Keratinocyte (primary cell): ENCODE measurements around the gene STMN3. TPM values are rescaled to one million over a fixed set of nuclear protein-coding genes. Genes with fewer than 3 reads are reported as not detected.
"Not testable (repeated sequence)": the region's sequence is repeated elsewhere in the genome, so short reads cannot be mapped to it uniquely, and the experiment has no call there.

Source experiments
- DNase-seq: peaks from one replicate; pipeline ENCODE4 v3.0.0-alpha.2; 2011; ENCODE audit warnings: low read depth, missing footprints, low spot score
- FAIRE-seq: peaks from 2 replicates; lab custom pipeline; 2011; peaks lifted over from hg19 to GRCh38; lab: Jason Lieb, UNC
- H2AFZ ChIP-seq: 2 replicates; pipeline ENCODE4 v1.6.0; 2012; ENCODE audit warnings: low read length, control low read depth, inconsistent platforms; ENCODE audit not compliant: control insufficient read depth
- H3K27ac ChIP-seq: 2 replicates; pipeline ENCODE4 v1.5.1; 2011; ENCODE audit warnings: low read length; ENCODE audit not compliant: control insufficient read depth, insufficient read depth
- H3K27me3 ChIP-seq: 3 replicates; pipeline ENCODE4 v1.6.0; 2011; ENCODE audit warnings: low read length; ENCODE audit not compliant: control insufficient read depth, insufficient read depth; ENCODE audit errors: extremely low read depth
- H3K36me3 ChIP-seq, 2 experiments: 2 replicates in 1 of 2; 3 replicates in 1 of 2; pipeline ENCODE4 v1.5.1; 2011; ENCODE audit warnings: low read length in 2 of 2, mild to moderate bottlenecking in 1 of 2; ENCODE audit not compliant: control insufficient read depth in 2 of 2, insufficient read depth in 2 of 2; ENCODE audit errors: extremely low read depth in 1 of 2
- H3K4me1 ChIP-seq: 3 replicates; pipeline ENCODE4 v1.5.1; 2011; ENCODE audit warnings: low read length; ENCODE audit not compliant: control insufficient read depth, insufficient read depth; ENCODE audit errors: extremely low read depth
- H3K4me2 ChIP-seq: 3 replicates; pipeline ENCODE4 v1.6.0; 2011; ENCODE audit warnings: low read depth, low read length; ENCODE audit not compliant: control insufficient read depth, insufficient read depth; ENCODE audit errors: extremely low read depth
- H3K4me3 ChIP-seq, 3 experiments: fragments of 200-600 bp in 1 of 3; sonication (generic) in 1 of 3; 2 replicates in 2 of 3; 3 replicates in 1 of 3; pipeline ENCODE4 v1.5.1; 2011 to 2016; ENCODE audit warnings: low read length in 3 of 3, mild to moderate bottlenecking in 3 of 3, control low read depth in 2 of 3, inconsistent platforms in 1 of 3, low read depth in 1 of 3, mixed read lengths in 1 of 3, mixed run types in 1 of 3, moderate library complexity in 1 of 3; ENCODE audit not compliant: control insufficient read depth in 2 of 3, insufficient read depth in 2 of 3; ENCODE audit errors: extremely low read depth in 1 of 3
- H3K79me2 ChIP-seq: 2 replicates; pipeline ENCODE4 v1.6.0; 2012; ENCODE audit warnings: low read length; ENCODE audit not compliant: control insufficient read depth, insufficient read depth
- H3K9ac ChIP-seq: 3 replicates; pipeline ENCODE4 v1.6.0; 2011; ENCODE audit warnings: low read length; ENCODE audit not compliant: control insufficient read depth, insufficient read depth; ENCODE audit errors: extremely low read depth
- H3K9me1 ChIP-seq: 3 replicates; pipeline ENCODE4 v1.6.0; 2011; ENCODE audit warnings: low read length; ENCODE audit not compliant: control insufficient read depth, insufficient read depth; ENCODE audit errors: extremely low read depth
- H3K9me3 ChIP-seq: 2 replicates; pipeline ENCODE4 v1.5.1; 2012; ENCODE audit warnings: low read depth, low read length; ENCODE audit not compliant: control insufficient read depth
- H4K20me1 ChIP-seq: 3 replicates; pipeline ENCODE4 v1.6.0; 2011; ENCODE audit warnings: low read length; ENCODE audit not compliant: control insufficient read depth, insufficient read depth; ENCODE audit errors: extremely low read depth
- EZH2 ChIP-seq: IDR thresholded peaks from one replicate; pipeline ENCODE4 v1.6.1; 2012; ENCODE audit warnings: inconsistent platforms, mild to moderate bottlenecking, low read length, moderate library complexity
- dilution Hi-C: fragments of 300-500 bp; cut with MboI; formaldehyde crosslinking; loops from one replicate; pipeline ENCODE4 v1.7.0; 2020; ENCODE audit warnings: low sequenced_read_pairs; ENCODE audit not compliant: extremely low pct_ligation_motif_present
- polyA plus RNA-seq, 5 experiments: library from polyadenylated mRNA; depleted of rRNA in 3 of 5; stranded (reverse) in 3 of 5; stranded (forward) in 1 of 5; unstranded in 1 of 5; fragments of >200 nt; gene quantifications; 1 replicate in 1 of 5; 2 replicates in 3 of 5; 3 replicates in 1 of 5; pipeline versions ENCODE4 v1.2.1 to v1.2.3, GENCODE V29; 2011 to 2012; ENCODE audit warnings: missing spikeins in 2 of 5, low read depth in 1 of 5, low replicate concordance in 1 of 5
- TF ChIP-seq, protein P1 (sequence below), 3 experiments: IDR thresholded peaks in 1 of 3; conservative IDR thresholded peaks in 1 of 3; optimal IDR thresholded peaks in 1 of 3; 2 replicates in 2 of 3; 3 replicates in 1 of 3; pipeline versions ENCODE3 to v1.5.1; 2011; ENCODE audit warnings: low read length in 3 of 3, mild to moderate bottlenecking in 3 of 3, moderate library complexity in 2 of 3, control low read depth in 1 of 3, inconsistent platforms in 1 of 3; ENCODE audit not compliant: insufficient read depth in 2 of 3; ENCODE audit errors: extremely low read depth in 1 of 3

The STMN3 gene
- polyA plus RNA-seq, 1 donor (not counting 4 experiments of a cell fraction or from before 2014, with no cell fraction given): 12.0 TPM

DNA sequence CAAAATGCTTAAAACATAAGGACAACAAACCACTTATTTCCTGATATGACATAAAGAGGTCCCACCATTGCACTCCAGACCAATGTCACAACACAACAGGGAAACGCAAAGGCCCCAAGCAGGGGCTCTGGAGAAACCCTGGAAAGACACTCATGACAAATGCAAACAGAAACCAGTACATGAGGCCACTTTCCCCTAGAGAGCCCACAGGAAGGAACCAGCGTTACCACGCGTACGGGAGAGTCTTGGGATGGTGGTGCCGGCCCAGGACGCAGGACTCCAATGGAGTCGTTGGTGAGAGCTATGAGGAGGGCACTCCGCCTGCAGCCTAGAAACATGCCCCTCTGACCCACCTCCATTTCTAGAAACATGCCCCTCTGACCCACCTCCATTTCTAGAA is 46.5 kb downstream of the STMN3 start:
- dilution Hi-C loops: no loop called here
- H2AFZ ChIP-seq: no peak overlapping the region
- H3K9ac ChIP-seq: no peak overlapping the region

DNA sequence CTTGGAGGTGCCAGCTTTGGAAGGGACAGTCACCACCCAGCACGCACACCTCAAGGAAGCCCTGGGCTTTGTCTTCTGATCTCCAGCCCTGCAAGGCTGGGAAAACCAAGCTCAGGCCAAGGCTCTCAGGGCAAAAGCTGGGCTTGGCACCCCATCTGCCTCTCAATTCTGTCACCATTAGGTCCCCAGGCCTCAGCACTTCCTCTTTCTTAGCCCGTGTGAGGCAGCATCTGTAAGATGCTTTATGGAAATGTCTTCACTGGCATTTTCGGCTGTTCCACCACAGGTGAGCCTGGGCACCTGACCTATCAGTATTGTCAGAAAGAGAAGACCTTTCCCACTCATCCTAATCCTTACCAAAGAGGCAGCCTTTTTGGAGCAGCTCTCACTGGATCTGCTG is 50.9 kb downstream of the STMN3 start:
- TF ChIP-seq EZH2: no peak
- TF ChIP-seq, protein P1, sequence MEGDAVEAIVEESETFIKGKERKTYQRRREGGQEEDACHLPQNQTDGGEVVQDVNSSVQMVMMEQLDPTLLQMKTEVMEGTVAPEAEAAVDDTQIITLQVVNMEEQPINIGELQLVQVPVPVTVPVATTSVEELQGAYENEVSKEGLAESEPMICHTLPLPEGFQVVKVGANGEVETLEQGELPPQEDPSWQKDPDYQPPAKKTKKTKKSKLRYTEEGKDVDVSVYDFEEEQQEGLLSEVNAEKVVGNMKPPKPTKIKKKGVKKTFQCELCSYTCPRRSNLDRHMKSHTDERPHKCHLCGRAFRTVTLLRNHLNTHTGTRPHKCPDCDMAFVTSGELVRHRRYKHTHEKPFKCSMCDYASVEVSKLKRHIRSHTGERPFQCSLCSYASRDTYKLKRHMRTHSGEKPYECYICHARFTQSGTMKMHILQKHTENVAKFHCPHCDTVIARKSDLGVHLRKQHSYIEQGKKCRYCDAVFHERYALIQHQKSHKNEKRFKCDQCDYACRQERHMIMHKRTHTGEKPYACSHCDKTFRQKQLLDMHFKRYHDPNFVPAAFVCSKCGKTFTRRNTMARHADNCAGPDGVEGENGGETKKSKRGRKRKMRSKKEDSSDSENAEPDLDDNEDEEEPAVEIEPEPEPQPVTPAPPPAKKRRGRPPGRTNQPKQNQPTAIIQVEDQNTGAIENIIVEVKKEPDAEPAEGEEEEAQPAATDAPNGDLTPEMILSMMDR (optimal IDR thresholded peaks at IDR 0.05 in 1 of 3, IDR thresholded peaks at IDR 0.05 in 1 of 3, conservative IDR thresholded peaks at IDR 0.05 in 1 of 3; ENCODE audit: extremely low read depth in 1 of 3, insufficient read depth in 2 of 3, low read length in 3 of 3): no peak
- Histone ChIP-seq H3K4me1 (no peaks in the 10 kb centered on the region), H4K20me1 (no peaks in the 10 kb centered on the region), H3K79me2 (peaks cover 3% of the 10 kb centered on the region), H3K27ac (no peak overlapping the region), H3K4me2 (no peak overlapping the region), H3K36me3 (peaks cover 18 to 21% of the 10 kb centered on the region in 2 experiments), H2AFZ (no peak overlapping the region), H3K4me3 (no peak overlapping the region), H3K9ac (no peak overlapping the region), H3K9me3 (no peaks in the 10 kb centered on the region), H3K27me3 (no peaks in the 10 kb centered on the region), H3K9me1 (no peaks in the 10 kb centered on the region)
- no peak for FAIRE-seq
- no peak for DNase-seq
- dilution Hi-C loops: no loop called here

More for the DNA sequence above, 46.5 kb downstream of the STMN3 start:
- DNase-seq (no peak), FAIRE-seq (no peak)
- Histone ChIP-seq H3K9me3 (no peaks in the 10 kb centered on the region), H3K4me3 (no peak overlapping the region), H4K20me1 (no peaks in the 10 kb centered on the region), H3K4me2 (no peak overlapping the region), H3K9me1 (no peaks in the 10 kb centered on the region), H3K36me3 (peaks cover 5 to 13% of the 10 kb centered on the region in 2 experiments), H3K79me2 (peaks cover 9% of the 10 kb centered on the region), H3K27me3 (no peaks in the 10 kb centered on the region), H3K4me1 (no peaks in the 10 kb centered on the region), H3K27ac (no peak overlapping the region)
- no peak for TF ChIP-seq EZH2
- TF ChIP-seq, protein P1 (optimal IDR thresholded peaks at IDR 0.05 in 1 of 3, IDR thresholded peaks at IDR 0.05 in 1 of 3, conservative IDR thresholded peaks at IDR 0.05 in 1 of 3; ENCODE audit: extremely low read depth in 1 of 3, insufficient read depth in 2 of 3, low read length in 3 of 3): no peak

DNA sequence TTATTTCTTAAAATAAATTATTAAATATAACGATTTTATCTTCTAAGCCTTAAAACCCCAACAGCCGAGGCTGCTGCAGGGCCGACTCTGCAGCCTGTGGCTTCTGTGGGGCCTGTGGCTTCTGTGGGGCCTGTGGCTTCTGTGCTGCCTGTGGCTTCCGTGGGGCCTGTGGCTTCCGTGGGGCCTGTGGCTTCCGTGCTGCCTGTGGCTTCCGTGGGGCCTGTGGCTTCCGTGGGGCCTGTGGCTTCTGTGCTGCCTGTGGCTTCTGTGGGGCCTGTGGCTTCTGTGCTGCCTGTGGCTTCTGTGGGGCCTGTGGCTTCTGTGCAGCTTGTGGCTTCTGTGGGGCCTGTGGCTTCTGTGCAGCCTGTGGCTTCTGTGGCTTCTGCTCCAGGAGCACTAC is 51.5 kb downstream of the STMN3 start:
- H3K4me1 ChIP-seq, H3K9ac ChIP-seq, H3K9me1 ChIP-seq, H3K9me3 ChIP-seq, H3K27ac ChIP-seq, H3K79me2 ChIP-seq, H3K4me3 ChIP-seq, FAIRE-seq, H3K4me2 ChIP-seq, H4K20me1 ChIP-seq, dilution Hi-C loops, H2AFZ ChIP-seq, H3K27me3 ChIP-seq, DNase-seq: not testable (repeated sequence)
- H3K36me3 ChIP-seq: peaks cover 18 to 21% of the 10 kb centered on the region in 2 experiments
